ENCODE measurements around the gene TP63. TPM values are rescaled to one million over a fixed set of nuclear protein-coding genes. Genes with fewer than 3 reads are reported as not detected.

TP63 gene
- total RNA-seq, 2 donors from 2014 or later: not detected

DNA sequence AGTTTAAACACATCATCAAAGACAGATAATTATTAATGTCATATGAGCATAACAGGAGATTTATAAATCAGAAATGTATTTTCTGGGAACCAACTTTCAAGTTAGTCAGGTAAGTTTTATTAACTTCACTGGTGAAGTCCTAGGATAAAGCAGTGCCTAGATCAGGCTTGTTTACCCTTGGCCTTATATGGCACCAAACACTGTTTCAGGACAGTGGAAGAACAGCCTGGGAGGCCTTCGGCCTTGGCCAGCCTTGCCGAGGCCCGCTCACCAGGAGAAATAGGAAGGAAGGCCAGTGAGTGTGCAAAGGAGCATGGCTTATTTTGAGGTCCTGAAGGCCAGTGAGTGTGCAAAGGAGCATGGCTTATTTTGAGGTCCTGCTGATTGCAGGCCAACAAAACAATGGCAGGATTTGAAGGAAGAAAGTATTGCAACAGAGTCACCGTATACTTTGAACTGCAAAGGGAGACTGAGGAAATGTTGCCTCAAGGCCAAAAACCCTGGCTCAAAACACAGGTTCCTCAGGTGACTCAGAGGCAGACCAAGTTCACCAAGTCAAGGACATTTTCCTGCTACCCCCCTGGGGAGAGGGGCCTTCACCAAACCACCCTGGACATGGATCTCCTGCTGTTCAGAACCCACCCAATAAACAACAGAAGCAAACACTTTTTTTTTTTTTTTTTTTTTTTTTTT is 174.3 kb downstream of the TP63 start:
- Histone ChIP-seq H3K36me3 (ENCODE audit: control insufficient read depth, insufficient read depth, low read length) (no peaks in the 10 kb centered on the region), H3K4me1 (ENCODE audit: control insufficient read depth, insufficient read depth, low read length) (peaks cover 13% of the 10 kb centered on the region), H3K4me3 (ENCODE audit: low read length) (no peak overlapping the region), H3K9me3 (ENCODE audit: control insufficient read depth, low read length) (no peaks in the 10 kb centered on the region), H3K9ac (ENCODE audit: extremely low read depth, low read length, poor library complexity, severe bottlenecking) (peak overlapping the region; percentile 23), H3K27ac (ENCODE audit: low read depth, low read length) (no peak overlapping the region), H3K27me3 (ENCODE audit: control insufficient read depth, insufficient read depth, low read length, poor library complexity, severe bottlenecking) (peaks cover 29% of the 10 kb centered on the region)
- Mint-ChIP-seq H3K9me3 (no peaks in the 10 kb centered on the region), H3K4me1 (peaks cover 25% of the 10 kb centered on the region), H3K27ac (peak overlapping the region; percentile 4), H3K36me3 (ENCODE audit: low read depth) (no peaks in the 10 kb centered on the region), H3K4me3 (no peak overlapping the region), H3K27me3 (ENCODE audit: insufficient read depth) (peaks cover 16% of the 10 kb centered on the region)
- TF ChIP-seq CTCF (conservative IDR thresholded peaks at IDR 0.05): no peak
- WGBS, 2 experiments (ENCODE audit: insufficient coverage in 1 of 2, insufficient read length in 1 of 2): 55 to 87% methylated on average over 1 to 4 of the region's 4 CpGs
- no peak for DNase-seq

DNA sequence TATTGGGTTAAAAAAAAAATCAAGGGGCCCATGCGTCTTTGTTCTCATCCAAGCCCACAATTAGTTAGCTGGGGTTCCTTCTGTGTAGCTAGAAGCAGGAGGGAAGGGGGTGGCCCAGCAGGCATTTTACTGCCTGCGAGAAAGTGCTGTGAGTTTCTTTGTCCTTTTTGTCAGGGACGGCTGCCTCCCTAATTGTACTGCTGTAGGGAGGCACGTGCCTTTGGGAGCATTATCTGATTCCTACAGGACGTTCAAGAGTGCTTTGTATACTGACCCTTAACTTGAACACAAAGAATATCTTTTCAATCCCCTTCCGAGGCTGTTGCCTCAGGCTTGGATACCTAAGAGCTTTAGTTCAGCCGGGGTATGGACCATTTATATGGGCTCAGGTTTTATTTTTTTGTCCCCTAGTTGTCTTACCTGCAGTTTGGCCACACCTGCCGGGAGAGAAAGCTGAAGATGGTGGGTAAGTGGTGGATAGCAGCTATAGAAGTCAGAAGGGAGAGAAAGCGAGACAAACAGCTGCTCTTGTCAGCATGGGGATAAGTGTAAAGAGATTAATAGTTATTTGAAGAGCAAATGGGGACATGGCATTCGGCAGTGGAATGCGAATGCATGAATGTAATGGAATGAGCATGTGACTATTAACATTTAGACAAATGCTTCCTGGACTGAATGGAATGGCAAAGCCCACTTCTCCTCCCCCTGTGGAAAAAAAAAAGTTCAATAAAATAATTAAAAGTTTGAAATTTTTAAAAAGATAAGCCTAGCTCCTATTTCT is 175.2 kb downstream of the TP63 start:
- TF ChIP-seq CTCF (conservative IDR thresholded peaks at IDR 0.05): no peak
- Histone ChIP-seq H3K36me3 (ENCODE audit: control insufficient read depth, insufficient read depth, low read length) (no peaks in the 10 kb centered on the region), H3K27me3 (ENCODE audit: control insufficient read depth, insufficient read depth, low read length, poor library complexity, severe bottlenecking) (peaks cover 36% of the 10 kb centered on the region), H3K4me1 (ENCODE audit: control insufficient read depth, insufficient read depth, low read length) (peaks cover 13% of the 10 kb centered on the region), H3K9me3 (ENCODE audit: control insufficient read depth, low read length) (no peaks in the 10 kb centered on the region), H3K4me3 (ENCODE audit: low read length) (no peak overlapping the region), H3K9ac (ENCODE audit: extremely low read depth, low read length, poor library complexity, severe bottlenecking) (peak overlapping the region; percentile 23), H3K27ac (ENCODE audit: low read depth, low read length) (peak overlapping the region; percentile 6)
- Mint-ChIP-seq H3K27me3 (ENCODE audit: insufficient read depth) (peaks cover 16% of the 10 kb centered on the region), H3K27ac (peak overlapping the region; percentile 4), H3K4me1 (peaks cover 25% of the 10 kb centered on the region), H3K4me3 (no peak overlapping the region), H3K9me3 (no peaks in the 10 kb centered on the region), H3K36me3 (ENCODE audit: low read depth) (no peaks in the 10 kb centered on the region)
- 29 to 39% methylated on average over 10 to 11 of the region's 11 CpGs for WGBS, 2 experiments (ENCODE audit: insufficient coverage in 1 of 2, insufficient read length in 1 of 2)
- DNase-seq: peak; percentile 79

DNA sequence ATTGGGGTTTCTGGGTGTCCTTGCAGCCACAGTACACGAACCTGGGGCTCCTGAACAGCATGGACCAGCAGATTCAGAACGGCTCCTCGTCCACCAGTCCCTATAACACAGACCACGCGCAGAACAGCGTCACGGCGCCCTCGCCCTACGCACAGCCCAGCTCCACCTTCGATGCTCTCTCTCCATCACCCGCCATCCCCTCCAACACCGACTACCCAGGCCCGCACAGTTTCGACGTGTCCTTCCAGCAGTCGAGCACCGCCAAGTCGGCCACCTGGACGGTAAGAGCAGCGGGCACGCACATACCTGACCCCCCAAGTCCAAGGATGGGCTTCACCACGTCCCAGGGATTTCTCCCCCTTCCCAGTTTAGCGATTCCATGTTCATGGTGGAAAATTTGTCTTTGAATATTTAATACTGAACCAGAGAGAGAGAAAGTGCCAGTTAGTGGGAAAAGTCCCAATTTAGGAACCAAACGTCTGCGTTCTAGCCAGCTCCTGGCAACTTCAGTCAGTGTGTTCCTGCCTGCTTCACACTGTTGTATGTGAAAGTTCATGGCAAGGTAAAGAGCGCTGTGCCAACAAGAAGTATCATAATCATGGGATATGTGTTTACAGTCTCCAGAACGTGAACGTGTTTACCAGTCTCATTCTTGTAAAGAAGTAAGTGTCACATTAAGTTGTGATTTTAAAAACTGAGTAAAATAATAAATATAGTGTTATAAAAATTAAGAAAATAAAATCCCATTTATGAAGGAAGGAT is 177.2 kb downstream of the TP63 start:
- peaks cover 13% of the 10 kb centered on the region for H3K4me1 ChIP-seq (ENCODE audit: control insufficient read depth, insufficient read depth, low read length)
- DNase-seq: no peak
- WGBS, 2 experiments (ENCODE audit: insufficient coverage in 1 of 2, insufficient read length in 1 of 2): 95 to 96% methylated on average over 19 to 29 of the region's 29 CpGs
- Mint-ChIP-seq H3K27ac (no peak overlapping the region), H3K9me3 (no peaks in the 10 kb centered on the region), H3K27me3 (ENCODE audit: insufficient read depth) (peaks cover 10% of the 10 kb centered on the region), H3K4me3 (no peak overlapping the region), H3K4me1 (peaks cover 35% of the 10 kb centered on the region), H3K36me3 (ENCODE audit: low read depth) (no peaks in the 10 kb centered on the region)
- TF ChIP-seq CTCF (conservative IDR thresholded peaks at IDR 0.05): no peak
- peaks cover 25% of the 10 kb centered on the region for H3K27me3 ChIP-seq (ENCODE audit: control insufficient read depth, insufficient read depth, low read length, poor library complexity, severe bottlenecking)
- H3K4me3 ChIP-seq (ENCODE audit: low read length): no peak overlapping the region
- no peaks in the 10 kb centered on the region for H3K9me3 ChIP-seq (ENCODE audit: control insufficient read depth, low read length)
- H3K9ac ChIP-seq (ENCODE audit: extremely low read depth, low read length, poor library complexity, severe bottlenecking): no peak overlapping the region
- H3K36me3 ChIP-seq (ENCODE audit: control insufficient read depth, insufficient read depth, low read length): no peaks in the 10 kb centered on the region
- no peak overlapping the region for H3K27ac ChIP-seq (ENCODE audit: low read depth, low read length)
